H54 (cell line): ENCODE data around the gene ARHGAP15.

Source experiments
- DNase-seq: peaks from one replicate; pipeline ENCODE4 v3.0.0; 2011; ENCODE audit warnings: low spot score, mixed read lengths; ENCODE audit not compliant: insufficient read length
- FAIRE-seq: peaks from 3 replicates; lab custom pipeline; 2011; peaks lifted over from hg19 to GRCh38; lab: Jason Lieb, UNC
- POLR2A ChIP-seq: IDR thresholded peaks from 2 replicates; pipeline ENCODE4 v1.6.1; 2011; ENCODE audit warnings: low read depth, mild to moderate bottlenecking, low read length

ARHGAP15 gene

GRCh38 chr2:143758629-143759330 lies 629.6 kb downstream of the ARHGAP15 start:
- no peak for DNase-seq
- FAIRE-seq, result no peak
- TF ChIP-seq POLR2A, result no peak

- no peak for TF ChIP-seq POLR2A
Observed at GRCh38 chr2:143759455-143759854, 630.2 kb downstream of the ARHGAP15 start.

GRCh38 chr2:143762176-143762928 lies 633.1 kb downstream of the ARHGAP15 start:
- no peak for TF ChIP-seq POLR2A
- FAIRE-seq (no peak), DNase-seq (no peak)

More at GRCh38 chr2:143759455-143759854, 630.2 kb downstream of the ARHGAP15 start:
- DNase-seq (no peak), FAIRE-seq (no peak)

GRCh38 chr2:143764261-143764660 lies 635.0 kb downstream of the ARHGAP15 start:
- no peak for FAIRE-seq
- no peak for DNase-seq
- no peak for TF ChIP-seq POLR2A

GRCh38 chr2:143764706-143765105 lies 635.5 kb downstream of the ARHGAP15 start:
- no peak for TF ChIP-seq POLR2A
- DNase-seq (no peak), FAIRE-seq (no peak)

- no peak for TF ChIP-seq POLR2A
- DNase-seq (no peak), FAIRE-seq (no peak)
Observed at GRCh38 chr2:143768991-143769390, 639.8 kb downstream of the ARHGAP15 start.

GRCh38 chr2:143771939-143772338 lies 642.7 kb downstream of the ARHGAP15 start:
- no peak for FAIRE-seq
- DNase-seq, result no peak
- TF ChIP-seq POLR2A, result no peak

- TF ChIP-seq POLR2A, result no peak
- no peak for FAIRE-seq
- no peak for DNase-seq
Observed at GRCh38 chr2:143776526-143777297, 647.5 kb downstream of the ARHGAP15 start.

- TF ChIP-seq POLR2A, result no peak
- FAIRE-seq (peak; percentile 20), DNase-seq (no peak)
Observed at GRCh38 chr2:143779021-143779420, 649.8 kb downstream of the ARHGAP15 start.

GRCh38 chr2:143786026-143786765 lies 657.0 kb downstream of the ARHGAP15 start:
- no peak for TF ChIP-seq POLR2A
- FAIRE-seq, result no peak
- no peak for DNase-seq

- no peak for TF ChIP-seq POLR2A
- no peak for FAIRE-seq
Observed at GRCh38 chr2:143787674-143788073, 658.5 kb downstream of the ARHGAP15 start.

GRCh38 chr2:143792602-143793001 lies 663.4 kb downstream of the ARHGAP15 start:
- TF ChIP-seq POLR2A, result no peak
- DNase-seq, result no peak
- FAIRE-seq, result no peak

More at GRCh38 chr2:143787674-143788073, 658.5 kb downstream of the ARHGAP15 start:
- no peak for DNase-seq

GRCh38 chr2:143793381-143793780 lies 664.2 kb downstream of the ARHGAP15 start:
- DNase-seq (no peak), FAIRE-seq (no peak)
- TF ChIP-seq POLR2A, result no peak
